Calu3 (cell line): ENCODE data around the gene LIN52. TPM values are rescaled to one million over a fixed set of nuclear protein-coding genes. Genes with fewer than 3 reads are reported as not detected.

Experiments used
- BruUV-seq: library from RNA; stranded (reverse); fragments of 400-500 nt; replicated peaks from 2 replicates; lab custom pipeline; 2021; lab: Mats Ljungman, UMichigan
- CTCF ChIA-PET: fragments of 300-600 bp; sonication (Branson Sonifier 250); formaldehyde crosslinking; loops from one replicate; lab custom pipeline; 2022; ENCODE audit warnings: antibody characterized with exemption; lab: Charles Lee
- DNase-seq: peaks from one replicate; pipeline ENCODE4 v3.0.0; 2022
- H3K27ac Mint-ChIP-seq: one replicate; pipeline ENCODE4 v1.8.0; 2022; ENCODE audit warnings: mixed read lengths; ENCODE audit not compliant: unreplicated experiment
- H3K27me3 Mint-ChIP-seq: one replicate; pipeline ENCODE4 v1.8.0; 2022; ENCODE audit warnings: mixed read lengths; ENCODE audit not compliant: unreplicated experiment
- H3K36me3 Mint-ChIP-seq: one replicate; pipeline ENCODE4 v1.8.0; 2022; ENCODE audit warnings: mild to moderate bottlenecking, moderate library complexity, mixed read lengths; ENCODE audit not compliant: insufficient read depth, unreplicated experiment
- H3K4me1 Mint-ChIP-seq: one replicate; pipeline ENCODE4 v1.8.0; 2022; ENCODE audit warnings: mild to moderate bottlenecking, low read depth, mixed read lengths; ENCODE audit not compliant: unreplicated experiment
- H3K4me3 Mint-ChIP-seq: one replicate; pipeline ENCODE4 v1.8.0; 2022; ENCODE audit warnings: mild to moderate bottlenecking, low read depth, moderate library complexity, mixed read lengths; ENCODE audit not compliant: unreplicated experiment
- H3K9me3 Mint-ChIP-seq: one replicate; pipeline ENCODE4 v1.8.0; 2022; ENCODE audit warnings: low read depth, mixed read lengths; ENCODE audit not compliant: unreplicated experiment
- intact Hi-C: fragments of 100-400 bp; cut with micrococcal nuclease; formaldehyde crosslinking; loops from one replicate; pipeline ENCODE4 v1.10.0; 2022; ENCODE audit not compliant: unreplicated experiment
- total RNA-seq: library from RNA; stranded (reverse); gene quantifications from 2 replicates; pipeline ENCODE4 v1.2.3, GENCODE V29; 2022
- TF ChIP-seq, protein P1 (sequence below): fragments of 200-600 bp; IDR thresholded peaks from one replicate; pipeline ENCODE4 v1.8.0; 2022; ENCODE audit warnings: antibody characterized with exemption; ENCODE audit not compliant: unreplicated experiment

LIN52 gene
- total RNA-seq, 1 experiment from 2014 or later: 11.2 TPM

DNA sequence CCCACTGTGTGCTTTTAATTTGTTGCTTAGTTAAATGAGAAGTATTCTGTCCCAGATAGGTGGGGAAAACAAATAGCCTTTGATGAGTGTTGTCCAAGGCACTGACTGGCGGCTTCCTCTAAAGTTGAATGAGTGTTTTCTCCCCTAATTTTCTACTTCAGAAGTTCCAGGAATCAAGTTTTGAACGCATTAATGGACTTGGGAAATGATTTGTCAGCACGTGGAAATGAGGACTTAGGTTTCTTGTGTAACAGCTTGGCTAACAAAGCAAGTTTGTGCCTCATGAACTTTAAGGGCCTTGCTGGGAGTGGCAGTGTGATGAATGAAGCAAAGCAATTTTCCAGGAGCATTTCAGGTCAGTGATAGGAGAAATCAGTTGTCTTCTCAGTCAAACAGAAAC lies 56.9 kb downstream of the LIN52 start:
- TF ChIP-seq, protein P1, sequence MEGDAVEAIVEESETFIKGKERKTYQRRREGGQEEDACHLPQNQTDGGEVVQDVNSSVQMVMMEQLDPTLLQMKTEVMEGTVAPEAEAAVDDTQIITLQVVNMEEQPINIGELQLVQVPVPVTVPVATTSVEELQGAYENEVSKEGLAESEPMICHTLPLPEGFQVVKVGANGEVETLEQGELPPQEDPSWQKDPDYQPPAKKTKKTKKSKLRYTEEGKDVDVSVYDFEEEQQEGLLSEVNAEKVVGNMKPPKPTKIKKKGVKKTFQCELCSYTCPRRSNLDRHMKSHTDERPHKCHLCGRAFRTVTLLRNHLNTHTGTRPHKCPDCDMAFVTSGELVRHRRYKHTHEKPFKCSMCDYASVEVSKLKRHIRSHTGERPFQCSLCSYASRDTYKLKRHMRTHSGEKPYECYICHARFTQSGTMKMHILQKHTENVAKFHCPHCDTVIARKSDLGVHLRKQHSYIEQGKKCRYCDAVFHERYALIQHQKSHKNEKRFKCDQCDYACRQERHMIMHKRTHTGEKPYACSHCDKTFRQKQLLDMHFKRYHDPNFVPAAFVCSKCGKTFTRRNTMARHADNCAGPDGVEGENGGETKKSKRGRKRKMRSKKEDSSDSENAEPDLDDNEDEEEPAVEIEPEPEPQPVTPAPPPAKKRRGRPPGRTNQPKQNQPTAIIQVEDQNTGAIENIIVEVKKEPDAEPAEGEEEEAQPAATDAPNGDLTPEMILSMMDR: no peak
- Mint-ChIP-seq H3K36me3 (peaks cover 6% of the 10 kb centered on the region), H3K27ac (no peak overlapping the region), H3K4me3 (no peak overlapping the region), H3K4me1 (no peaks in the 10 kb centered on the region), H3K9me3 (no peaks in the 10 kb centered on the region), H3K27me3 (no peaks in the 10 kb centered on the region)
- intact Hi-C loops: loop anchor here (1.0 kb wide), 1 partner anchor 37 kb away; no protein-coding TSS in a partner anchor
- no TSS peak for BruUV-seq
- no peak for DNase-seq
- CTCF ChIA-PET: no interaction called here

DNA sequence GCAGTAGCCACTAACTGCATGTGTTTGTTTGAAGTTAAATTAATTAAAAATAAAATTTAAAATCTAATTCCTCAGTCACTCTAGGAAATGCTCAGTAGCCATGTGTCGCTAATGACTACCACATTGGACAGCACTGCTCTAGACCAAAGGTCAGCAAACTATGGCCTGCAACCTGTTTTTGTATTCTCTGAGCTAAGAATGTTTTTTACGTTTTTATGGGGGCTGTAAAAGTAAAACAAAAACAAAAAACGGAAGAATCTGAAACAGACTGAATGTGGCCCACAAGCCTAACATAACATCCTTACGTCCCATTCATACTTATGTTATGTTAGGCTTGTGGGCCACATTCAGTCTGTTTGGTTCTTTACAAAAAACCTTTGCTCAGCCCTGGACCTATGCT lies 57.8 kb downstream of the LIN52 start:
- Mint-ChIP-seq H3K4me3 (no peak overlapping the region), H3K27ac (no peak overlapping the region), H3K4me1 (no peaks in the 10 kb centered on the region), H3K36me3 (peaks cover 6% of the 10 kb centered on the region), H3K27me3 (no peaks in the 10 kb centered on the region), H3K9me3 (no peaks in the 10 kb centered on the region)
- BruUV-seq: no TSS peak
- intact Hi-C loops: no loop called here
- TF ChIP-seq, protein P1: no peak
- no peak for DNase-seq
- CTCF ChIA-PET: no interaction called here

DNA sequence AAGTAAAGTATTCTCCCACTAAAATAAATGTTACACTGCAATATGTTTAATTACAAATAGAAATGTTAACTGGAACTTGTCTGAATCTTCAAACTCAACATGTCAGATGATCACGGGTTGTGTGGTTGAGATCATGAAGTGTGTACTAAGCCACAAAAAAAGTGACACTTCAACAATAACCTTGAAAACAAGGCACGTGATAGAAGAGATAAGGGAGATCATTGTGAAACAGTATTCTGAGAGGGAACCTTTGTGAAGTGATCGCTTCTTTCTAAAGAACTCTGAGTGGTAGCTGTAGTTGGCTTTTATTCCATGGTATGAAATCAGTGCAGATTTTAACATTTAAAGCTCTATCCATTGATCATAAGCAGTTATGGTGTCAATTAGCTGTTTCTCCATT lies 60.0 kb downstream of the LIN52 start:
- intact Hi-C loops: no loop called here
- CTCF ChIA-PET: no interaction called here
- Mint-ChIP-seq H3K27ac (no peak overlapping the region), H3K4me1 (no peaks in the 10 kb centered on the region), H3K27me3 (no peaks in the 10 kb centered on the region), H3K4me3 (no peak overlapping the region), H3K36me3 (peaks cover 6% of the 10 kb centered on the region), H3K9me3 (no peaks in the 10 kb centered on the region)
- no TSS peak for BruUV-seq
- no peak for DNase-seq
- TF ChIP-seq, protein P1: no peak

DNA sequence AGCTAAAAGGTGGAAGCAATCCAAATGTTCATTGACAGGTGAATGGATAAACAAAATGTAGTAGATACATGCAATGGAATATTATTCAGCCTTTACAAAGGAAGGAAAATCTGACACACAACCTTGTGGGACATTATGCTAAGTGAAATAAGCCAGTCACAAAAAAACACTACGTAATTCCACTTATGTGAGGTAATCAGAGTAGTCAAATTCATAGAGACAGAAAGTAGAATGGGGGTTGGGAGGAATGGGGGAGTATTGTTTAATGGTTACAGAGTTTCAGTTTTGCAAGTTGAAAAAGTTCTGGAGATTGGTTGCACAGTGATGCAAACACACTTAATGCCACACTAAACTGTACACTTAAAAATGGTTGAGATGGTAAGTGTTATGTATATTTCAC lies 62.8 kb downstream of the LIN52 start:
- no peaks in the 10 kb centered on the region for H3K9me3 Mint-ChIP-seq

More for the DNA sequence above, 62.8 kb downstream of the LIN52 start:
- intact Hi-C loops: no loop called here
- Mint-ChIP-seq H3K27me3 (no peaks in the 10 kb centered on the region), H3K4me1 (no peaks in the 10 kb centered on the region), H3K4me3 (no peak overlapping the region), H3K36me3 (peaks cover 6% of the 10 kb centered on the region), H3K27ac (no peak overlapping the region)
- DNase-seq: no peak
- CTCF ChIA-PET: no interaction called here
- BruUV-seq: no TSS peak
- TF ChIP-seq, protein P1: no peak
